Neural cell (in vitro differentiated cells): ENCODE results near the gene NAAA.

Source experiments
- EP300 ChIP-seq: fragments of 450-650 bp; conservative IDR thresholded peaks from 2 replicates; pipeline ENCODE4 v1.6.1; 2014; ENCODE audit warnings: antibody characterized with exemption, mild to moderate bottlenecking, moderate library complexity; ENCODE audit not compliant: poor library complexity, severe bottlenecking
- EZH2 ChIP-seq: fragments of 200-600, 300-800 bp; shearing (Covaris generic), sonication (generic); IDR thresholded peaks from 2 replicates; pipeline ENCODE4 v1.6.1; 2014; ENCODE audit warnings: antibody characterized with exemption, low read length, borderline replicate concordance, mild to moderate bottlenecking; ENCODE audit not compliant: insufficient read depth, poor library complexity, severe bottlenecking
- MXI1 ChIP-seq: fragments of 450-650 bp; conservative IDR thresholded peaks from 2 replicates; pipeline ENCODE4 v1.6.1; 2014; ENCODE audit warnings: antibody characterized with exemption, mild to moderate bottlenecking; ENCODE audit not compliant: poor library complexity, severe bottlenecking
- POLR2AphosphoS5 ChIP-seq: IDR thresholded peaks from 2 replicates; pipeline ENCODE4 v1.6.1; 2012
- RAD21 ChIP-seq: fragments of 450-650 bp; conservative IDR thresholded peaks from 2 replicates; pipeline ENCODE4 v1.6.1; 2014; ENCODE audit warnings: antibody characterized with exemption, mild to moderate bottlenecking, moderate library complexity
- SMC3 ChIP-seq: fragments of 450-650 bp; conservative IDR thresholded peaks from 2 replicates; pipeline ENCODE4 v1.6.1; 2014; ENCODE audit warnings: antibody characterized with exemption, mild to moderate bottlenecking, moderate library complexity; ENCODE audit not compliant: poor library complexity
- TAF1 ChIP-seq: IDR thresholded peaks from 2 replicates; pipeline ENCODE4 v1.6.1; 2012; ENCODE audit warnings: low read depth
- TF ChIP-seq, protein P1 (sequence below): fragments of 450-650 bp; IDR thresholded peaks from 2 replicates; pipeline ENCODE4 v1.5.1; 2014; ENCODE audit warnings: antibody characterized with exemption, mild to moderate bottlenecking, moderate library complexity; ENCODE audit not compliant: poor library complexity, severe bottlenecking

DNA sequence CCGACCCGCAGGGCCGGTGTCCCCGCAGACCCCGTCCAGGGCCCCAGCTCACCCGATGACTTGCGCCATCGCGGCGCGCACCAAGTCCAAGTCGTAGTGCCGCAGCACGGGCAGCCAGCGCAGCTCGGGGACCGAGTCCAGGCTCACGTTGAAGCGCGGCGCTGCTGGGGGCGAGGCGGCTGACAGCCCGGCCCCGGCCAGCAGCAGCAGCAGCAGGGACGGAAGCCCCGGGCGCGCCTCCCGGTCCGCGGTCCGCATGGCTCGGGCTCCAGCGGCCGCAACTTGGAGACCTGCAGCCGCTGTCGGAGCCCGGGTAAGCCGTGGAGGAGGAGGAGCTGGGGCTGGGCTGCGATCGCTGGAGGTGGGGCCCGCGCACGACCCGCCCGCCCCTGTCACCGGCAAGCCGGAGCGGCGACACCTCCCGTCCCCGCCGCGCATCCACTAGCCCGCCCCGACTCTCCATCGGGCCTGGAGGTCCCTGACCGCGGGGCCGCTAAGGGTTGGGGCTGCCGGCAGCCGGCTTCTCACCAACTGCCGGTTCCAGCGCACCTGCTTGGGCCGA is at the start of gene NAAA:
- TF ChIP-seq, protein P1, sequence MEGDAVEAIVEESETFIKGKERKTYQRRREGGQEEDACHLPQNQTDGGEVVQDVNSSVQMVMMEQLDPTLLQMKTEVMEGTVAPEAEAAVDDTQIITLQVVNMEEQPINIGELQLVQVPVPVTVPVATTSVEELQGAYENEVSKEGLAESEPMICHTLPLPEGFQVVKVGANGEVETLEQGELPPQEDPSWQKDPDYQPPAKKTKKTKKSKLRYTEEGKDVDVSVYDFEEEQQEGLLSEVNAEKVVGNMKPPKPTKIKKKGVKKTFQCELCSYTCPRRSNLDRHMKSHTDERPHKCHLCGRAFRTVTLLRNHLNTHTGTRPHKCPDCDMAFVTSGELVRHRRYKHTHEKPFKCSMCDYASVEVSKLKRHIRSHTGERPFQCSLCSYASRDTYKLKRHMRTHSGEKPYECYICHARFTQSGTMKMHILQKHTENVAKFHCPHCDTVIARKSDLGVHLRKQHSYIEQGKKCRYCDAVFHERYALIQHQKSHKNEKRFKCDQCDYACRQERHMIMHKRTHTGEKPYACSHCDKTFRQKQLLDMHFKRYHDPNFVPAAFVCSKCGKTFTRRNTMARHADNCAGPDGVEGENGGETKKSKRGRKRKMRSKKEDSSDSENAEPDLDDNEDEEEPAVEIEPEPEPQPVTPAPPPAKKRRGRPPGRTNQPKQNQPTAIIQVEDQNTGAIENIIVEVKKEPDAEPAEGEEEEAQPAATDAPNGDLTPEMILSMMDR: peak; percentile 75
- TF ChIP-seq EP300 (no peak), EZH2 (no peak), POLR2AphosphoS5 (peak; percentile 21), RAD21 (peak; percentile 47), TAF1 (no peak), MXI1 (peak; percentile 79), SMC3 (peak; percentile 68)
